Suprapubic skin (tissue), 4 donors: ENCODE results near the gene OSBP2. TPM values are rescaled to one million over a fixed set of nuclear protein-coding genes. Genes with fewer than 3 reads are reported as not detected.

Source experiments
- DNase-seq, 2 donors: peaks; one replicate each; pipeline ENCODE4 v3.0.0-alpha.2; 2019; ENCODE audit warnings: low spot score in 2 of 2
- H3K27ac ChIP-seq: fragments of 200-600 bp; sonication (generic); one replicate; pipeline ENCODE4 v1.5.1; 2019
- H3K27me3 ChIP-seq: fragments of 200-600 bp; sonication (generic); one replicate; pipeline ENCODE4 v1.5.1; 2019
- H3K36me3 ChIP-seq: fragments of 200-600 bp; sonication (generic); one replicate; pipeline ENCODE4 v1.5.1; 2019
- H3K4me1 ChIP-seq: fragments of 200-600 bp; sonication (generic); one replicate; pipeline ENCODE4 v1.5.1; 2019
- H3K4me3 ChIP-seq: fragments of 200-600 bp; sonication (generic); one replicate; pipeline ENCODE4 v1.5.1; 2019; ENCODE audit warnings: mild to moderate bottlenecking
- H3K9me3 ChIP-seq: fragments of 200-600 bp; sonication (generic); one replicate; pipeline ENCODE4 v1.5.1; 2019
- CTCF ChIP-seq, 2 donors: fragments of 200-600 bp in 1 of 2; fragments of 450-650 bp in 1 of 2; sonication (generic) in 1 of 2; IDR thresholded peaks; one replicate each; pipeline ENCODE4 v1.5.1; 2016 to 2019; ENCODE audit warnings: antibody characterized with exemption in 2 of 2, mild to moderate bottlenecking in 1 of 2, moderate library complexity in 1 of 2
- EP300 ChIP-seq: sonication (generic); formaldehyde crosslinking; IDR thresholded peaks from one replicate; pipeline ENCODE4 v1.6.1; 2017; ENCODE audit warnings: antibody characterized with exemption
- POLR2A ChIP-seq, 2 donors: fragments of 450-650 bp; IDR thresholded peaks; one replicate each; pipeline ENCODE4 v1.6.1; 2017; ENCODE audit warnings: antibody characterized with exemption in 2 of 2, mild to moderate bottlenecking in 2 of 2, moderate library complexity in 2 of 2
- POLR2AphosphoS5 ChIP-seq, 3 donors: sonication (generic); formaldehyde crosslinking; IDR thresholded peaks; one replicate each; pipeline ENCODE4 v1.6.1; 2017; ENCODE audit warnings: antibody characterized with exemption in 3 of 3
- WGBS: methylation state at CpG from one replicate; pipeline ENCODE4 v1.1.5; 2018; 5-methylcytosine and 5-hydroxymethylcytosine counted together
- total RNA-seq, 4 donors: library from RNA; depleted of rRNA; stranded (reverse); fragments of >200 nt; gene quantifications; one replicate each; pipeline ENCODE4 v1.1.0, GENCODE V29; 2016

OSBP2 gene
- total RNA-seq, 4 donors from 2014 or later, result 3.9 to 11.3 (median 6.4) TPM

DNA sequence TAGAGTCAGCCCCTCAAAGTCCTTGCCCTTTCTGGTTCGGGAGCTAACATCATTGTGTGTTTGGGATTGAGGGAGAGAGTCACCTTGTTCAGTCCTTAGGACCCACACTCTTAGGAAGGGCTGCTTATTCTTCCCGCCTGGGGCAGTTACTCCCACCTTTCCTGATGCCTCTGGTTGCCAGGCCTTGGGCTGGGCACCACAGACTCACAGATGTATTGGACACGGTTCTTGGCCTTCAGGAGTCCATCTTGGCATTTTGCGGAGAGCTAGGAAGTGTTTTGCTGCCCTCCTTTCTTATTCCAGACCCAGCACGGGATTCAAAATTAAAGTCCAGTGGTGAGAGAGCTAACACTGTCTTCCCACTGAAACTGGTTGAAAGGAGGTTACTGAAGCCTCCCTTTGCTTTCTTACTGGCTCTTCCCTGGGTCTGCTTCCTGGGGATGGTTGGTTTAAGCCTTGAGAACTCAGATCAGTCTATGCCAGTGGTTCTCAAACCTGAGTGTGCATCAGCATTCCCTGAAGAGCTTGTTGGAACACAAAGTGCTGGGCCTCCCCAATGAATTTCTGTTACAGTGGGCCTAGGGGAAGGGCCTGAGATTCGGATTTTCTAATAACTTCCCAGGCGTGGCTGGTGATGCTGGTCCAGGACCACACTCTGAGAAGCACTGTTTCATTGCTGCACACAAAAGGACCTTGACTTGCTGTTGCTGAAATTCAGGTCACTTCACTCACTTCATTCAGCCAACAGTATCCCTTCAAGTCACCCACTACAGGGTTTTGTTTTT lies 1.4 kb downstream of the OSBP2 start:
- WGBS, result 86% methylated on average over 7 of the region's 7 CpGs
- peaks cover 15% of the 10 kb centered on the region for H3K4me1 ChIP-seq
- no peak overlapping the region for H3K4me3 ChIP-seq
- no peaks in the 10 kb centered on the region for H3K9me3 ChIP-seq
- no peak for TF ChIP-seq EP300
- TF ChIP-seq POLR2A (IDR thresholded peaks at IDR 0.05), result no peak
- TF ChIP-seq CTCF (IDR thresholded peaks at IDR 0.05), result no peak
- no peak for TF ChIP-seq POLR2AphosphoS5 (IDR thresholded peaks at IDR 0.05)
- no peak overlapping the region for H3K27ac ChIP-seq
- no peak for DNase-seq
- no peaks in the 10 kb centered on the region for H3K27me3 ChIP-seq
- no peaks in the 10 kb centered on the region for H3K36me3 ChIP-seq

DNA sequence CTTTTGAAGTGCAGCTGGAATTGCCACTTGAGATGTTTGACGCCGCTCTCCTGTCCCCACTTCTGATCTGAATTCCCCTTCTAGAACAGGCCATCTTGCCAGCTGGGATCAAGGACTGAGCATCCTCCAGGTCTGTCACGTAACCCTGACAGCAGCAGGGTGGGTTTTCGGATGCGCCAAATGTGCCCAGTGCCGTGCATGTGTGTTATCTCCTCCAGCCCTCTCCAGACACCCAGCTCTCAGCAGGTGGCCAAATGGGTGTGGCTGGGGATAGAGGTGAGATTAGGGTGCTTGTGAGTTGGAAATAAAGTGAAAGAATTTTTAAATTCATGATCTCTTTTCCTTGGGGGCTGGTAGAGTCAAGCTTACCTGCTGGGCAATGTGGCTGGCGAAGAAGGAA lies 3.3 kb downstream of the OSBP2 start:
- H3K36me3 ChIP-seq, result no peaks in the 10 kb centered on the region
- no peak overlapping the region for H3K4me3 ChIP-seq
- DNase-seq, result no peak
- WGBS, result 95% methylated on average over 7 of the region's 7 CpGs
- H3K4me1 ChIP-seq, result peaks cover 15% of the 10 kb centered on the region
- TF ChIP-seq POLR2A (IDR thresholded peaks at IDR 0.05), result no peak
- TF ChIP-seq CTCF (IDR thresholded peaks at IDR 0.05), result no peak
- TF ChIP-seq EP300, result no peak
- TF ChIP-seq POLR2AphosphoS5 (IDR thresholded peaks at IDR 0.05), result no peak
- H3K9me3 ChIP-seq, result no peaks in the 10 kb centered on the region
- H3K27me3 ChIP-seq, result no peaks in the 10 kb centered on the region
- no peak overlapping the region for H3K27ac ChIP-seq

DNA sequence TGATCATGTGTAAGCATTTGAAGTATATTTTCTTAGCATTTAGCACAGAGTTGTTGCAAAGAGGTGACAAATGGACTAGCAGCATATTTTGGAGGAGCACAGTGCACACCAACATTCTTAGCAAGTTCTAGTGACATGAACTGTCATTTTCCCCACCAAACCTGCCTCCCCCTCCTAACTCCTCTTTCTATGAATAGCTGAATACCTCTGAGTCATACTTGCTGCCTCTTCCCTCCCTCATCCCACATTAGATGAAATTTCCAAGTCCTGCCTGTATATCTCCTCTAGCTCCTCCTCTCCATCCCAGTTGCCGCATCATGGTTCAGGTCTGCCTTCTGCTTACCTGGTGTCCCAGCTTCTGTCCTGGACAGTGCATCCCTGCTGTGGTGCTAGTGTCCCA lies 7.2 kb downstream of the OSBP2 start:
- no peak overlapping the region for H3K4me3 ChIP-seq
- H3K27ac ChIP-seq, result no peak overlapping the region
- no peak for DNase-seq
- TF ChIP-seq POLR2A (IDR thresholded peaks at IDR 0.05) (no peak), EP300 (no peak), POLR2AphosphoS5 (IDR thresholded peaks at IDR 0.05) (no peak), CTCF (IDR thresholded peaks at IDR 0.05) (no peak)
- no peaks in the 10 kb centered on the region for H3K36me3 ChIP-seq
- H3K4me1 ChIP-seq, result no peaks in the 10 kb centered on the region
- no peaks in the 10 kb centered on the region for H3K9me3 ChIP-seq
- H3K27me3 ChIP-seq, result no peaks in the 10 kb centered on the region
- 95% methylated on average over 1 of the region's 1 CpG for WGBS

- H3K9me3 ChIP-seq, result no peaks in the 10 kb centered on the region
- WGBS, result 100% methylated on average over 1 of the region's 1 CpG
- no peak for TF ChIP-seq POLR2AphosphoS5 (IDR thresholded peaks at IDR 0.05)
- TF ChIP-seq EP300, result no peak
- no peak for TF ChIP-seq POLR2A (IDR thresholded peaks at IDR 0.05)
- no peak for TF ChIP-seq CTCF (IDR thresholded peaks at IDR 0.05)
- no peak for DNase-seq
- H3K27ac ChIP-seq, result no peak overlapping the region
- H3K27me3 ChIP-seq, result no peaks in the 10 kb centered on the region
- no peaks in the 10 kb centered on the region for H3K4me1 ChIP-seq
- no peaks in the 10 kb centered on the region for H3K36me3 ChIP-seq
- H3K4me3 ChIP-seq, result no peak overlapping the region
Measured at GRCh38 chr22:30702856-30703255, 8.2 kb downstream of the OSBP2 start.

GRCh38 chr22:30704978-30705377 lies 10.3 kb downstream of the OSBP2 start:
- no peak for DNase-seq
- WGBS, result 97% methylated on average over 5 of the region's 5 CpGs
- H3K27me3 ChIP-seq, result no peaks in the 10 kb centered on the region

More at GRCh38 chr22:30704978-30705377, 10.3 kb downstream of the OSBP2 start:
- Histone ChIP-seq H3K36me3 (no peaks in the 10 kb centered on the region), H3K4me1 (no peaks in the 10 kb centered on the region), H3K27ac (no peak overlapping the region), H3K4me3 (no peak overlapping the region), H3K9me3 (no peaks in the 10 kb centered on the region)
- no peak for TF ChIP-seq POLR2A (IDR thresholded peaks at IDR 0.05)
- TF ChIP-seq POLR2AphosphoS5 (IDR thresholded peaks at IDR 0.05), result no peak
- TF ChIP-seq CTCF (IDR thresholded peaks at IDR 0.05), result no peak
